Panc1 (cell line): ENCODE data around the gene PLEKHO2.
"Not testable (repeated sequence)": the region's sequence is repeated elsewhere in the genome, so short reads cannot be mapped to it uniquely, and the experiment has no call there.

Experiments
- TCF7L2 ChIP-seq: IDR thresholded peaks from 2 replicates; pipeline ENCODE4 v1.6.1; 2011; ENCODE audit warnings: mild to moderate bottlenecking, low read depth, low read length, inconsistent platforms
- TF ChIP-seq, protein P1 (sequence below): fragments of 450-650 bp; IDR thresholded peaks from 2 replicates; pipeline ENCODE4 v1.5.1; 2017; ENCODE audit warnings: mild to moderate bottlenecking
- TF ChIP-seq, protein P2 (sequence below), 2 experiments: IDR thresholded peaks; 2 replicates each; pipeline ENCODE4 v1.6.1; 2011 to 2012; ENCODE audit warnings: low read depth in 2 of 2, control low read depth in 1 of 2, low read length in 1 of 2, mild to moderate bottlenecking in 1 of 2, moderate library complexity in 1 of 2; ENCODE audit not compliant: insufficient read depth in 1 of 2

DNA sequence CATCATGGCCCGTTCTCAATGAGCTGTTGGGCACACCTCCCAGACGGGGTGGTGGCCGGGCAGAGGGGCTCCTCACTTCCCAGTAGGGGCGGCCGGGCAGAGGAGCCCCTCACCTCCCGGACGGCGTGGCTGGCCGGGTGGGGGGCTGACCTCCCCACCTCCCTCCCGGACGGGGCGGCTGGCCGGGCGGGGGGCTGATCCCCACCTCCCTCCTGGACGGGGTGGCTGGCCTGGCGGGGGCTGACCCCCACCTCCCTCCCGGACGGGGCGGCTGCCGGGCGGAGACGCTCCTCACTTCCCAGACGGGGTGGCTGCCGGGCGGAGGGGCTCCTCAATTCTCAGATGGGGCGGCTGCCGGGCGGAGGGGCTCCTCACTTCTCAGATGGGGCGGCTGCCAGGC lies 42.8 kb upstream of the PLEKHO2 start:
- TF ChIP-seq, protein P1, sequence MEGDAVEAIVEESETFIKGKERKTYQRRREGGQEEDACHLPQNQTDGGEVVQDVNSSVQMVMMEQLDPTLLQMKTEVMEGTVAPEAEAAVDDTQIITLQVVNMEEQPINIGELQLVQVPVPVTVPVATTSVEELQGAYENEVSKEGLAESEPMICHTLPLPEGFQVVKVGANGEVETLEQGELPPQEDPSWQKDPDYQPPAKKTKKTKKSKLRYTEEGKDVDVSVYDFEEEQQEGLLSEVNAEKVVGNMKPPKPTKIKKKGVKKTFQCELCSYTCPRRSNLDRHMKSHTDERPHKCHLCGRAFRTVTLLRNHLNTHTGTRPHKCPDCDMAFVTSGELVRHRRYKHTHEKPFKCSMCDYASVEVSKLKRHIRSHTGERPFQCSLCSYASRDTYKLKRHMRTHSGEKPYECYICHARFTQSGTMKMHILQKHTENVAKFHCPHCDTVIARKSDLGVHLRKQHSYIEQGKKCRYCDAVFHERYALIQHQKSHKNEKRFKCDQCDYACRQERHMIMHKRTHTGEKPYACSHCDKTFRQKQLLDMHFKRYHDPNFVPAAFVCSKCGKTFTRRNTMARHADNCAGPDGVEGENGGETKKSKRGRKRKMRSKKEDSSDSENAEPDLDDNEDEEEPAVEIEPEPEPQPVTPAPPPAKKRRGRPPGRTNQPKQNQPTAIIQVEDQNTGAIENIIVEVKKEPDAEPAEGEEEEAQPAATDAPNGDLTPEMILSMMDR, result not testable (repeated sequence)
- TF ChIP-seq TCF7L2, result not testable (repeated sequence)
- TF ChIP-seq, protein P2, sequence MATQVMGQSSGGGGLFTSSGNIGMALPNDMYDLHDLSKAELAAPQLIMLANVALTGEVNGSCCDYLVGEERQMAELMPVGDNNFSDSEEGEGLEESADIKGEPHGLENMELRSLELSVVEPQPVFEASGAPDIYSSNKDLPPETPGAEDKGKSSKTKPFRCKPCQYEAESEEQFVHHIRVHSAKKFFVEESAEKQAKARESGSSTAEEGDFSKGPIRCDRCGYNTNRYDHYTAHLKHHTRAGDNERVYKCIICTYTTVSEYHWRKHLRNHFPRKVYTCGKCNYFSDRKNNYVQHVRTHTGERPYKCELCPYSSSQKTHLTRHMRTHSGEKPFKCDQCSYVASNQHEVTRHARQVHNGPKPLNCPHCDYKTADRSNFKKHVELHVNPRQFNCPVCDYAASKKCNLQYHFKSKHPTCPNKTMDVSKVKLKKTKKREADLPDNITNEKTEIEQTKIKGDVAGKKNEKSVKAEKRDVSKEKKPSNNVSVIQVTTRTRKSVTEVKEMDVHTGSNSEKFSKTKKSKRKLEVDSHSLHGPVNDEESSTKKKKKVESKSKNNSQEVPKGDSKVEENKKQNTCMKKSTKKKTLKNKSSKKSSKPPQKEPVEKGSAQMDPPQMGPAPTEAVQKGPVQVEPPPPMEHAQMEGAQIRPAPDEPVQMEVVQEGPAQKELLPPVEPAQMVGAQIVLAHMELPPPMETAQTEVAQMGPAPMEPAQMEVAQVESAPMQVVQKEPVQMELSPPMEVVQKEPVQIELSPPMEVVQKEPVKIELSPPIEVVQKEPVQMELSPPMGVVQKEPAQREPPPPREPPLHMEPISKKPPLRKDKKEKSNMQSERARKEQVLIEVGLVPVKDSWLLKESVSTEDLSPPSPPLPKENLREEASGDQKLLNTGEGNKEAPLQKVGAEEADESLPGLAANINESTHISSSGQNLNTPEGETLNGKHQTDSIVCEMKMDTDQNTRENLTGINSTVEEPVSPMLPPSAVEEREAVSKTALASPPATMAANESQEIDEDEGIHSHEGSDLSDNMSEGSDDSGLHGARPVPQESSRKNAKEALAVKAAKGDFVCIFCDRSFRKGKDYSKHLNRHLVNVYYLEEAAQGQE (IDR thresholded peaks at IDR 0.05; ENCODE audit: insufficient read depth in 1 of 2, low read depth in 2 of 2, low read length in 1 of 2), result not testable (repeated sequence)
